ENCODE data around the gene SLCO3A1.

Gene SLCO3A1

DNA sequence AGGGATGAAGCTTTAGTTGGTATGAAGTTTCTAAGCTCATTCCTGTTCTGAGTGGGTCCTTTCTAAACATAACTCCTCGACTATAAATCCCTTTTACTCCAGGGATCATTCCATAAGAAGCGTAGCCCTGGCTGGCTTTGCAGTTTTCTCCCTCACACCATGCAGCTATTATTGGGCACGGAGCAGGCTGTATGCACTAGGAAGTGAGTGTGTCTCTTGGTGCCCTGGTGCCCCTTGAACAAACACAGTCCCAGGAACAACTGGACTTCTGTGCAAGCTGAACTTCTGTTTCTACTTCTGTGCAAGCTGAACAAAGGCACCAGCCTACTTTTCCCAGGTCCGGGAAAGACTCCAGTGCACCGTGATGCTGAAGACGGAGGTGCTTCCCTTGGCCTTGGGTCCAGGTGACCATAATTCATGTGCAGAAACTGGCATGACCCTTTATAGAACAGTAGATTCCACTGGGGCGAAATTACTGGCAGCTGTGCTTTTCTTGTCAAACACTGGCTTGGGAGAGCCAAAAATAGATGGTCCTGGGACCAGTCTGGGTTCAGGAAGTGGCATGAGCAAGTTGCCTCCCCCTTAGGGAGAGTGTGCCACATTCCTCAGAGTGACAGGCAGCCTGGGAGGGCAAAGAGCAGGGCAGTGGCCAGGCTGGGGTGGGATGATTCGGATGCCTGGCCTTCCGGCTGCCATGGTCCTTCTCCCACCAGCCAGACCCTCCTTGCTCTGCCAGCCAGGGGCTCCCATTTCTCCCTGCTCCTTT lies 127.2 kb downstream of the SLCO3A1 start:
- no peak for TF ChIP-seq CTCF (IDR thresholded peaks at IDR 0.05)
- Histone ChIP-seq H3K36me3 (ENCODE audit: control insufficient read depth, insufficient read depth, low read length) (no peaks in the 10 kb centered on the region), H3K4me3 (ENCODE audit: low read depth, low read length) (no peak overlapping the region), H3K4me2 (ENCODE audit: low read length) (no peak overlapping the region), H3K79me2 (peaks cover 41% of the 10 kb centered on the region), H3K27ac (no peak overlapping the region), H3K9ac (no peak overlapping the region), H2AFZ (no peak overlapping the region), H3K4me1 (peaks cover 3% of the 10 kb centered on the region), H3K27me3 (ENCODE audit: control insufficient read depth, insufficient read depth, low read length) (no peaks in the 10 kb centered on the region), H3K9me3 (ENCODE audit: control insufficient read depth, low read length) (no peaks in the 10 kb centered on the region)

- no peaks in the 10 kb centered on the region for H3K9me3 ChIP-seq (ENCODE audit: control insufficient read depth, low read length)
- H3K79me2 ChIP-seq: peaks cover 45% of the 10 kb centered on the region
- H2AFZ ChIP-seq: no peak overlapping the region
- H3K36me3 ChIP-seq (ENCODE audit: control insufficient read depth, insufficient read depth, low read length): no peaks in the 10 kb centered on the region
- H3K27ac ChIP-seq: no peak overlapping the region
- TF ChIP-seq CTCF (IDR thresholded peaks at IDR 0.05): no peak
- no peak overlapping the region for H3K9ac ChIP-seq
- no peaks in the 10 kb centered on the region for H3K27me3 ChIP-seq (ENCODE audit: control insufficient read depth, insufficient read depth, low read length)
- peaks cover 3% of the 10 kb centered on the region for H3K4me1 ChIP-seq
- no peak overlapping the region for H3K4me2 ChIP-seq (ENCODE audit: low read length)
- no peak overlapping the region for H3K4me3 ChIP-seq (ENCODE audit: low read depth, low read length)
These were observed 128.6 kb downstream of the SLCO3A1 start for GRCh38 chr15:91981821-91982800.

DNA sequence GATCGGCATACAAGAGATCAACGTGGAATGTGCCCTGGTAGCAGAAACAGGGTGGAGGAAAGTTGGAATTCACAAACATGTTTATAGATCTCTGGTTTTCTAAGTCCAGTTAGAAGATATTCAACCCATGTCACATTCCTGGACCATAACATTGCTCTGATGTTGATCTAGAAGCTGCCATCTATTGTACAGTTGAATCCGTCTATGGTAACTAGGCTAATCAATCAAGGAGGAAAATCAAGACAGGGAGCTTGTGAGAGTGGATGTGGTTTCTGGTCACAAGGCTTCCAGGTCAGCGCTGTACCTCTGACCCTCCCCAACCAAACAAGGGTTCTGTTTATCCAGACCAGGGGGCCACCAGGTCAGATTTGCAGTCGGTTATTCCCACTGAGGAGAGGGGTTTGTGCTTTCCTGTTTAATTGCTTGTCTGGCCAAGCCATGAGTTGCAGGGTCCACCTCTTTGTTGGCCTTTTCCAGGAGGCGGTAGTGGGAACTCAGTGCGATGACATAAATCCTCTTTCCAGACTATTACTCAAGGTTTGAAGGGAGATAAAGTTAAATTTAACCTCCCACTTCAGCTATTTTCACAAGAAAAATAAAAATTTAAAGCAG lies 130.3 kb downstream of the SLCO3A1 start:
- peaks cover 48% of the 10 kb centered on the region for H3K79me2 ChIP-seq
- H3K27ac ChIP-seq: no peak overlapping the region
- no peak overlapping the region for H2AFZ ChIP-seq
- H3K4me1 ChIP-seq: peaks cover 3% of the 10 kb centered on the region
- no peaks in the 10 kb centered on the region for H3K36me3 ChIP-seq (ENCODE audit: control insufficient read depth, insufficient read depth, low read length)
- H3K4me3 ChIP-seq (ENCODE audit: low read depth, low read length): no peak overlapping the region
- H3K27me3 ChIP-seq (ENCODE audit: control insufficient read depth, insufficient read depth, low read length): no peaks in the 10 kb centered on the region
- no peaks in the 10 kb centered on the region for H3K9me3 ChIP-seq (ENCODE audit: control insufficient read depth, low read length)
- H3K4me2 ChIP-seq (ENCODE audit: low read length): no peak overlapping the region
- H3K9ac ChIP-seq: no peak overlapping the region
- TF ChIP-seq CTCF (IDR thresholded peaks at IDR 0.05): no peak

- Histone ChIP-seq H3K79me2 (peaks cover 39% of the 10 kb centered on the region), H2AFZ (no peak overlapping the region), H3K36me3 (ENCODE audit: control insufficient read depth, insufficient read depth, low read length) (no peaks in the 10 kb centered on the region), H3K9me3 (ENCODE audit: control insufficient read depth, low read length) (no peaks in the 10 kb centered on the region), H3K4me2 (ENCODE audit: low read length) (no peak overlapping the region), H3K4me1 (no peaks in the 10 kb centered on the region), H3K27ac (no peak overlapping the region), H3K9ac (no peak overlapping the region), H3K27me3 (ENCODE audit: control insufficient read depth, insufficient read depth, low read length) (no peaks in the 10 kb centered on the region), H3K4me3 (ENCODE audit: low read depth, low read length) (no peak overlapping the region)
- TF ChIP-seq CTCF (IDR thresholded peaks at IDR 0.05): no peak
These were observed 131.8 kb downstream of the SLCO3A1 start for GRCh38 chr15:91985297-91985696.
